Ectodermal cell (in vitro differentiated cells): Measurements from ENCODE around the gene EYA2.

Experiments
- H3K27ac ChIP-seq: 2 replicates; pipeline ENCODE4 v1.7.0; 2013; ENCODE audit warnings: mild to moderate bottlenecking, low read depth, low read length; ENCODE audit not compliant: insufficient read depth, poor library complexity, severe bottlenecking
- H3K27me3 ChIP-seq: 2 replicates; pipeline ENCODE4 v1.7.0; 2013; ENCODE audit warnings: mild to moderate bottlenecking, low read length; ENCODE audit not compliant: insufficient read depth, control insufficient read depth, poor library complexity, severe bottlenecking
- H3K36me3 ChIP-seq: one replicate; pipeline ENCODE4 v1.7.0; 2013; ENCODE audit warnings: low read length; ENCODE audit not compliant: control insufficient read depth, insufficient read depth
- H3K4me1 ChIP-seq: one replicate; pipeline ENCODE4 v1.7.0; 2013; ENCODE audit warnings: low read length; ENCODE audit not compliant: control insufficient read depth, insufficient read depth
- H3K4me3 ChIP-seq: 2 replicates; pipeline ENCODE4 v1.7.0; 2013; ENCODE audit warnings: low read depth, low read length, control low read depth; ENCODE audit not compliant: insufficient read depth
- H3K9me3 ChIP-seq: 2 replicates; pipeline ENCODE4 v1.7.0; 2013; ENCODE audit warnings: mild to moderate bottlenecking, low read length, moderate library complexity; ENCODE audit not compliant: control insufficient read depth
- WGBS, 2 experiments: methylation state at CpG; one replicate each; pipeline ENCODE4 v1.1.7; 2013; ENCODE audit warnings: missing lambda C conversion rate in 2 of 2; 5-methylcytosine and 5-hydroxymethylcytosine counted together

The EYA2 gene

DNA sequence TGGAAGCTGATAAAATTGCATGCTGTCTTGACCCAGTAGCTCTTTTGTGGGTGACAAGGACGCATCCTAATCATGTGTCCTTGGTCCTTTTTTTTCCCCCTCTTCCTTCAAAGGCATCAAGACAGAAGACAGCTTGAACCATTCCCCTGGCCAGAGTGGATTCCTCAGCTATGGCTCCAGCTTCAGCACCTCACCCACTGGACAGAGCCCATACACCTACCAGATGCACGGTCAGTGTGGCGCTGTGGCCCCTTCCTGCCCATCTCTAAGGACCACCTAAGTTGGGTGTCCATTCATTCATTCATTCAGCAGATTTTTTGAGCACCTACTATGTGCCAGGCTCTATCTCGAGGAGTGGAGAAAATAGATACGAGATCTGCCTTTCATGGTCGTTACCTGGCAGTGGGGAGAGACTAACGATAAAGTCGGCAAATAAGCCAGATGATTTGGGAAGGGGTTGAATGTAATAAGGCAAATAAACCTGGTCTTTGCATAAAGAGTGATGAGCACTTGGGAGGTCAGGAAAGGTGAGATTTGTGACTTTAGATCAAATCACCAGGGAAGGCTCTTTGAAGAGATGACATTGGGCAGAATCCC, 121.5 kb downstream of the EYA2 start:
- 86 to 90% methylated on average over 8 of the region's 8 CpGs for WGBS, 2 experiments
- H3K27me3 ChIP-seq: no peaks in the 10 kb centered on the region
- no peaks in the 10 kb centered on the region for H3K36me3 ChIP-seq
- H3K4me3 ChIP-seq: no peak overlapping the region
- H3K4me1 ChIP-seq: no peaks in the 10 kb centered on the region
- H3K27ac ChIP-seq: no peak overlapping the region
- no peaks in the 10 kb centered on the region for H3K9me3 ChIP-seq

DNA sequence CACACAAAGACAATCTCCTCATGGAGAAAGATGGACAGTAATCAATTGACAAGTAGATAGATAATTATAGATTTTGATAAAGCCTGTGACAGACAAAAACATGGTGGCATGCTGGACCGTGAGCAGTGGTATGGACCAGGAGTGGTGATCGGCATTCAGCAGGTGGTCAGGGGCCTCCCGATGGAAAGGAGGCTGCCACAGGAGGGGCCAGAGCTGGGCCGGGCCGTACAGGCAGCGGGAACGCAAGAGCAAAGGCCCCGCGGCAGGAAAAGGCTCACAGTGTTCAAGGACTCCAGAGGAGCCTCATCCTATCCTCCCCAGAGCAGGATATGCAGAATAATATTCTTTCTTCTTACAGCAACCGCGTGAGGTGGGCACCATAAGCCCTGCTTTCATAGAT, 123.7 kb downstream of the EYA2 start:
- Histone ChIP-seq H3K27ac (no peak overlapping the region), H3K27me3 (no peaks in the 10 kb centered on the region), H3K4me1 (no peaks in the 10 kb centered on the region), H3K9me3 (no peaks in the 10 kb centered on the region), H3K36me3 (no peaks in the 10 kb centered on the region), H3K4me3 (no peak overlapping the region)
- WGBS, 2 experiments: 93 to 95% methylated on average over 11 of the region's 11 CpGs

- Histone ChIP-seq H3K27me3 (no peaks in the 10 kb centered on the region), H3K27ac (no peak overlapping the region), H3K36me3 (no peaks in the 10 kb centered on the region), H3K4me1 (no peaks in the 10 kb centered on the region), H3K4me3 (no peak overlapping the region), H3K9me3 (no peaks in the 10 kb centered on the region)
- WGBS, 2 experiments: 73 to 75% methylated on average over 7 of the region's 7 CpGs
These were observed 124.6 kb downstream of the EYA2 start for GRCh38 chr20:47019121-47019824.

DNA sequence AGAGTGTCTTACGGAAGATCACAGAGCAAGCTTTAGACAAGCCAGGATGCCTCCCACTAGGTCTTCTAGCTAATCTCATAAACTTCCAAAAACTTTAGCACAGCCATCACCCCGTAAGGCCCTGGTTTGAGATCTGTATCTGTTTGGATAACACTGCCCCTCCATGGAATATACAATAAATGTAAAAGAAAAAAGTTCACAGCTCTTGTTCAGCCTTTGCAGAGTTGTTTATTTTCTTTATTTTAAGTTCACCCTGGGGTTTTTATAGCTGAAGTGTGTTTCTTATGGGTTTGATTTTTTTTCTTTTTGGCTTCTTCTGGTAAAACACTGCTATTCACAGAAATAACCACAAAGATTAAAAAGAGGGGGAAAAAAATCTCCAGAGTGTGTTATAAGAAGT, 125.6 kb downstream of the EYA2 start:
- H3K4me3 ChIP-seq: no peak overlapping the region
- H3K27ac ChIP-seq: no peak overlapping the region
- no peaks in the 10 kb centered on the region for H3K36me3 ChIP-seq
- H3K9me3 ChIP-seq: no peaks in the 10 kb centered on the region
- 92 to 100% methylated on average over 2 of the region's 2 CpGs for WGBS, 2 experiments
- no peaks in the 10 kb centered on the region for H3K27me3 ChIP-seq
- H3K4me1 ChIP-seq: no peaks in the 10 kb centered on the region

DNA sequence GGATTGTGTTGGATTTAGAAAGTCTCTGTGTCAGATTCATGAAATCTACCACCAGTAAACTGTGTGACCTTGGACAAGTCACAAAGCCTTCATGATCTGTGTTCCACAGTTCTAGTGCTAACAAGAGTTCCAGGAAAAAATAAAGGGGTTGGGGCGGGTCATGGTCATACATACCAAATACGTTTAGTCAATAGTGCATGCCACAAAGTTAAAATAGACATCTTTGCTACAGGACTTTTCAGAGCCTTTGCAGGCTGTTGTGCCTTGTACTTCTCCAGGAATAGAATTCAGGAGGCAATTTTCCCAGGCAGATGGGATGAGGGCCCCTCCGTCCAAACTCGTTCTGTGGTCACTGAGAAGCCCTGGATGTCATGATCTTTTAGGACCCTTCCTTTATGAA, 127.2 kb downstream of the EYA2 start:
- Histone ChIP-seq H3K4me3 (no peak overlapping the region), H3K27me3 (no peaks in the 10 kb centered on the region), H3K36me3 (no peaks in the 10 kb centered on the region), H3K4me1 (no peaks in the 10 kb centered on the region), H3K9me3 (no peaks in the 10 kb centered on the region), H3K27ac (no peak overlapping the region)
- 89 to 92% methylated on average over 4 of the region's 4 CpGs for WGBS, 2 experiments

GRCh38 chr20:47024461-47024937, 129.9 kb downstream of the EYA2 start:
- H3K36me3 ChIP-seq: no peaks in the 10 kb centered on the region
- H3K4me3 ChIP-seq: no peak overlapping the region
- 87 to 89% methylated on average over 3 of the region's 3 CpGs for WGBS, 2 experiments

GRCh38 chr20:47027042-47027441, 132.4 kb downstream of the EYA2 start:
- H3K36me3 ChIP-seq: no peaks in the 10 kb centered on the region
- no peaks in the 10 kb centered on the region for H3K9me3 ChIP-seq
- H3K4me1 ChIP-seq: peaks cover 8% of the 10 kb centered on the region
- no peak overlapping the region for H3K4me3 ChIP-seq
- H3K27ac ChIP-seq: no peak overlapping the region
- WGBS, 2 experiments: 90 to 93% methylated on average over 4 of the region's 4 CpGs
- H3K27me3 ChIP-seq: no peaks in the 10 kb centered on the region

More at GRCh38 chr20:47024461-47024937, 129.9 kb downstream of the EYA2 start:
- Histone ChIP-seq H3K27me3 (no peaks in the 10 kb centered on the region), H3K27ac (no peak overlapping the region), H3K9me3 (no peaks in the 10 kb centered on the region), H3K4me1 (no peaks in the 10 kb centered on the region)

DNA sequence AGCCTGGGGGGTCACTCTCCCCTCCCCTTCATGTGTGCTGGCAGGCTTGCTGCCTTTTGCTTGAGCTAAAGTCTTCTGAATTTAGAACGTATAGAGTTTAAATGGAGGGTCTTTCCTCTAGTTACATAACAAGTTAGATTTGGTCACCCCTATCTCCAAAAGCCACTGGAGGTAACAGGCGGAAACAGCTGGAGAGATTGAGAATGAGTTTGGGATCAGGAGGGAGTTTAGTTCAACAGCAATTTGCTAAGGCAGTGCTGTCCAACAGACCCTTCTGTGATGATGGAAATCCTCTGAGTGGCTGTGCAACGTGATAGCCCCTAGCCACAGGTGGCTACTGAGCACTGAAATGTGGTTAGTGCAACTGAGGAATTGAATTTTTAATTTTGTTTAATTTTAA, 132.8 kb downstream of the EYA2 start:
- peaks cover 12% of the 10 kb centered on the region for H3K4me1 ChIP-seq
- H3K9me3 ChIP-seq: no peaks in the 10 kb centered on the region
- H3K4me3 ChIP-seq: no peak overlapping the region
- H3K36me3 ChIP-seq: no peaks in the 10 kb centered on the region
- no peak overlapping the region for H3K27ac ChIP-seq
- 95% methylated on average over 2 to 3 of the region's 3 CpGs for WGBS, 2 experiments
- H3K27me3 ChIP-seq: no peaks in the 10 kb centered on the region

- peaks cover 13% of the 10 kb centered on the region for H3K4me1 ChIP-seq
These were observed 133.8 kb downstream of the EYA2 start for GRCh38 chr20:47028487-47028886.

GRCh38 chr20:47029845-47030244, 135.2 kb downstream of the EYA2 start:
- no peak overlapping the region for H3K4me3 ChIP-seq
- no peak overlapping the region for H3K27ac ChIP-seq
- H3K9me3 ChIP-seq: no peaks in the 10 kb centered on the region
- no peaks in the 10 kb centered on the region for H3K36me3 ChIP-seq
- H3K27me3 ChIP-seq: no peaks in the 10 kb centered on the region
- 93 to 94% methylated on average over 3 of the region's 3 CpGs for WGBS, 2 experiments
- H3K4me1 ChIP-seq: peaks cover 13% of the 10 kb centered on the region

More at GRCh38 chr20:47028487-47028886, 133.8 kb downstream of the EYA2 start:
- no peaks in the 10 kb centered on the region for H3K36me3 ChIP-seq
- H3K27me3 ChIP-seq: no peaks in the 10 kb centered on the region
- no peak overlapping the region for H3K4me3 ChIP-seq
- 91 to 93% methylated on average over 2 of the region's 2 CpGs for WGBS, 2 experiments
- H3K27ac ChIP-seq: no peak overlapping the region
- no peaks in the 10 kb centered on the region for H3K9me3 ChIP-seq
